Measurements from ENCODE around the gene SLIT3. TPM values are rescaled to one million over a fixed set of nuclear protein-coding genes. Genes with fewer than 3 reads are reported as not detected.

Gene SLIT3
- total RNA-seq, 1 experiment from 2014 or later: 0.10 TPM

DNA sequence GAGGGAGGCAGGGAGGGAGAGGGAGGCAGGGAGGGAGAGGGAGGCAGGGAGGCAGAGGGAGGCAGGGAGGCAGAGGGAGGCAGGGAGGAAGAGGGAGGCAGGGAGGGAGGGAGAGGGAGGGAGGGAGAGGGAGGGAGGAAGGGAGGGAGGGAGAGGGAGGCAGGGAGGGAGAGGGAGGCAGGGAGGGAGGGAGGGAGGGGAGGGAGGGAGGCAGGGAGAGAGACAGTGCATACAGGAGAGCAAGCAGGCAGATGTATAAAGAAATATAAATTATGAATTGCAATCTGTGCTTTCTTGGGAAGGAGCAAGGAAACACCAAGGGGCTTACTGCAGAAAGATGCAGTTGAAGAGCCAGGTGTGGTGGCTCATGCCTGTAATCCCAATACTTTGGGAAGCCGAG lies 574.6 kb downstream of the SLIT3 start:
- CTCF ChIA-PET: no interaction called here
- DNase-seq (ENCODE audit: low read depth, low spot score) (no peak), ATAC-seq (no peak)
- POLR2A ChIA-PET: no interaction called here
- Histone ChIP-seq H3K27me3 (ENCODE audit: insufficient read depth, low read length) (peaks cover 27% of the 10 kb centered on the region), H3K36me3 (ENCODE audit: control insufficient read depth in 1 of 2, insufficient read depth in 2 of 2, low read length in 2 of 2) (no peaks in the 10 kb centered on the region), H3K9ac (ENCODE audit: low read length) (no peak overlapping the region), H4K20me1 (ENCODE audit: insufficient read depth) (no peaks in the 10 kb centered on the region), H3K79me2 (ENCODE audit: insufficient read depth, low read length) (no peaks in the 10 kb centered on the region), H3K4me1 (ENCODE audit: control insufficient read depth in 1 of 2, insufficient read depth in 2 of 2, low read length in 2 of 2) (no peaks in the 10 kb centered on the region), H3K27ac (ENCODE audit: low read depth, low read length) (no peak overlapping the region), H3K4me2 (ENCODE audit: low read length) (no peak overlapping the region), H3K4me3 (replicated peaks in 1 of 2; ENCODE audit: low read depth in 1 of 2, low read length in 2 of 2) (no peak overlapping the region), H3K9me2 (ENCODE audit: insufficient read depth) (no peaks in the 10 kb centered on the region), H3K9me3 (ENCODE audit: control insufficient read depth in 1 of 2, insufficient read depth in 1 of 2, low read depth in 1 of 2, low read length in 2 of 2) (no peaks in the 10 kb centered on the region; a peak in 1 of 4 replicates), H2AFZ (ENCODE audit: low read depth, low read length, poor library complexity, severe bottlenecking) (no peak overlapping the region)
- no TSS peak for BruUV-seq (replicated peaks)
- RAD21 ChIA-PET (ENCODE audit: low non-redundant PET in 1 of 2, low total read pairs in 2 of 2, uncharacterized antibody in 2 of 2, unreplicated experiment in 2 of 2): no interaction called here
- intact Hi-C loops (cut with micrococcal nuclease): no loop called here
- TF ChIP-seq POLR2A (IDR thresholded peaks at IDR 0.05; ENCODE audit: borderline replicate concordance, extremely low read depth, insufficient read depth, insufficient read length): no peak
- TF ChIP-seq SP1 (IDR thresholded peaks at IDR 0.05; ENCODE audit: low read depth): no peak
- TF ChIP-seq TCF7L2 (IDR thresholded peaks at IDR 0.05; ENCODE audit: borderline replicate concordance, extremely low read depth, insufficient read depth, insufficient read length): no peak
- TF ChIP-seq EGR1 (IDR thresholded peaks at IDR 0.05; ENCODE audit: low read depth): no peak
- no peak for TF ChIP-seq FOSL1 (IDR thresholded peaks at IDR 0.05; ENCODE audit: low read depth)

DNA sequence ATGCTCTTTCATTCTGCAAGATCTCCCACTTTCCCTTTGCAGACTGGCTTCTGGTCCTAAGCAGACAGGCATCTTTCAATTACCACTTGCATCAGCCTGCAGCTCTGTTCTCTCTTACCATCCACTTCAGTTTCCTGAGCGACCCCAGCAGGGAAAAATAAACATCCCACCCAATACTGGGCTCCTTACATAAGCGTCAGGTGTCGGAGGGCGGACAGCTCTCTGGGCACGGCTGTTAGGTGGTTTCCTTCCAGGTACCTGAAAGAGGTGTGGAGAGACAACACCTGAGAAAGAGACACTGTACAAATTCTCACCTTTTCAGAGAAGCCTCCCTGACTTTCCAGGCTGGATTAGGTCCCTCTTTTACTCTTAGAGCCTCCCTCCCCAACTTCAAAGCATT lies 576.7 kb downstream of the SLIT3 start:
- DNase-seq (ENCODE audit: low read depth, low spot score): no peak
- TF ChIP-seq CTCF (IDR thresholded peaks at IDR 0.05 in 2 of 3, conservative IDR thresholded peaks at IDR 0.05 in 1 of 3; ENCODE audit: borderline replicate concordance in 1 of 3, insufficient read depth in 1 of 3, low read depth in 2 of 3, low read length in 2 of 3) (no peak), POLR2A (IDR thresholded peaks at IDR 0.05; ENCODE audit: borderline replicate concordance, extremely low read depth, insufficient read depth, insufficient read length) (no peak), ZNF274 (IDR thresholded peaks at IDR 0.05; ENCODE audit: low read depth, low read length) (no peak), JUND (IDR thresholded peaks at IDR 0.05) (no peak), REST (IDR thresholded peaks at IDR 0.05; ENCODE audit: low read depth) (no peak), SP1 (IDR thresholded peaks at IDR 0.05; ENCODE audit: low read depth) (no peak), YY1 (IDR thresholded peaks at IDR 0.05; ENCODE audit: extremely low read depth, insufficient replicate concordance, low read depth, low read length) (no peak), FOSL1 (IDR thresholded peaks at IDR 0.05; ENCODE audit: low read depth) (no peak), TCF7L2 (IDR thresholded peaks at IDR 0.05; ENCODE audit: borderline replicate concordance, extremely low read depth, insufficient read depth, insufficient read length) (no peak), ZFX (IDR thresholded peaks at IDR 0.05) (no peak), EZH2phosphoT487 (IDR thresholded peaks at IDR 0.05; ENCODE audit: borderline replicate concordance) (no peak), SIN3A (IDR thresholded peaks at IDR 0.05; ENCODE audit: low read depth) (no peak), ATF3 (IDR thresholded peaks at IDR 0.05) (no peak), RAD21 (IDR thresholded peaks at IDR 0.05; ENCODE audit: low read depth) (no peak)
- TF ChIP-seq, protein P1, sequence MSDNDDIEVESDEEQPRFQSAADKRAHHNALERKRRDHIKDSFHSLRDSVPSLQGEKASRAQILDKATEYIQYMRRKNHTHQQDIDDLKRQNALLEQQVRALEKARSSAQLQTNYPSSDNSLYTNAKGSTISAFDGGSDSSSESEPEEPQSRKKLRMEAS (IDR thresholded peaks at IDR 0.05): no peak

More for the DNA sequence above, 576.7 kb downstream of the SLIT3 start:
- Histone ChIP-seq H2AFZ (ENCODE audit: low read depth, low read length, poor library complexity, severe bottlenecking) (no peak overlapping the region), H3K9me3 (ENCODE audit: control insufficient read depth in 1 of 2, insufficient read depth in 1 of 2, low read depth in 1 of 2, low read length in 2 of 2) (no peaks in the 10 kb centered on the region; a peak in 1 of 4 replicates), H3K9ac (ENCODE audit: low read length) (no peak overlapping the region), H3K36me3 (ENCODE audit: control insufficient read depth in 1 of 2, insufficient read depth in 2 of 2, low read length in 2 of 2) (no peaks in the 10 kb centered on the region), H3K79me2 (ENCODE audit: insufficient read depth, low read length) (no peaks in the 10 kb centered on the region), H4K20me1 (ENCODE audit: insufficient read depth) (no peaks in the 10 kb centered on the region), H3K4me3 (replicated peaks in 1 of 2; ENCODE audit: low read depth in 1 of 2, low read length in 2 of 2) (no peak overlapping the region), H3K9me2 (ENCODE audit: insufficient read depth) (no peaks in the 10 kb centered on the region), H3K4me1 (ENCODE audit: control insufficient read depth in 1 of 2, insufficient read depth in 2 of 2, low read length in 2 of 2) (no peaks in the 10 kb centered on the region), H3K27me3 (ENCODE audit: insufficient read depth, low read length) (peaks cover 14% of the 10 kb centered on the region), H3K27ac (ENCODE audit: low read depth, low read length) (no peak overlapping the region), H3K4me2 (ENCODE audit: low read length) (no peak overlapping the region)
- intact Hi-C loops (cut with micrococcal nuclease): no loop called here
- ChIA-PET RAD21 (ENCODE audit: low non-redundant PET in 1 of 2, low total read pairs in 2 of 2, uncharacterized antibody in 2 of 2, unreplicated experiment in 2 of 2) (no interaction called here), POLR2A (no interaction called here), CTCF (no interaction called here)
- no peak for ATAC-seq
- BruUV-seq (replicated peaks): no TSS peak

Data from HCT116 (cell line).